GM10248 (cell line): ENCODE measurements around the gene SMC1B.

Source experiments
- CTCF ChIA-PET: fragments of 300-600 bp; sonication (Branson Sonifier 250); formaldehyde crosslinking; extraction: SDS; loops from one replicate; lab custom pipeline; 2021; ENCODE audit warnings: antibody characterized with exemption; lab: Yijun Ruan, JAX
- POLR2A ChIA-PET: fragments of 350-650 bp; sonication (Branson Sonifier 250); formaldehyde crosslinking; extraction: SDS; loops from one replicate; lab custom pipeline; 2020; ENCODE audit warnings: antibody characterized with exemption; lab: Yijun Ruan, JAX
- DNase-seq: peaks from one replicate; pipeline ENCODE4 v3.0.0; 2012; ENCODE audit errors: extremely low spot score
- TF ChIP-seq, protein P1 (sequence below): IDR thresholded peaks from 2 replicates; pipeline ENCODE4 v1.5.1; 2012; ENCODE audit warnings: mild to moderate bottlenecking, low read depth; ENCODE audit errors: extremely low read depth, missing control alignments, control extremely low read depth

SMC1B gene

DNA sequence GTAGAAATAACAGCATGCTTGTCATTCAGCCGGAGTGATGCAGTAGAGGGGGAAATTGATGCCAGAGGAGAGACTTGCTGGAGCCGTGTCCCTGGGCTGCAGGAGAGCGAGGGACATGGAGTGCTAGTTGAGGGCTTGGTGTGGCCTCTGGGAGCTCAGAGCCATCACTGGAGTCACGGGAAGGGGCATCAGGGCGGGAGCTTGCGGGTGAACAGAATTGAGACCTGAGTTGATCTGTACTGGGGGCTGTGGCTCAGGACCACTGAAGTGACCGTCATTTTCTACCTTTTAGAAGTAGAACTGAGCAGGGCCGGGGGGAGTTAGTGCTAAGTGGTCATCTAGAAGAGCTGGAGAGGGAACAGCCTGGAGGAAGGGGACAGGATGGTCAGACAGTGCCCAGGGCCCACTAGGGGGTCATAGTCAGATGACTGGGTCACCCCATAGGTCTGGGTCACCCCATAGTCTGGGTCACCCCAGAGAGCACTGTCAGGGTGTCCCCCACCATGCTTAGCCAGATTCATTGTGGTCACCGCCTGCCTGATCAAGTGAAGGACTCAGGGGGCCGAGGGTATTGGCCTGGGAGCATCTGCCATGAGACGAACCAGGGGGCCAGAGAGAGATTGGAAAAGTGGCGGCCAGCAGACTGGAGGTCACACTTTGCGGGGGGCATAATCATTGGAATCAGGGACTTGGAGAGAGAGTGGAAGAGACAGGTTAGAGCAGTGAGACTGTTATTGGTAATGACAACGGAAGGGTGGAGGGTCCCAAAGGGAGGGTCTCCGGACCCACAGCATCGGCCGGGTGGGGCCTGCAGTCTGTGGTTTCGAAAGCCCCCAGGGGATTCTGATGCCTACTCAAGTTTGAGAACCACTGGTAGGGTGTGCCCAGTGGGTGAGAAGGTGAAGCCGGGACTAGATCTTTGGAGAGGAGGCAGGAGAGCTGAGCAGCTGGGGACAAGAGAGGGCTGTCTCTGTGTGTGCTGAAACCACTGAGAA is 15.3 kb upstream of the SMC1B start:
- no peak for DNase-seq
- ChIA-PET POLR2A (no interaction called here), CTCF (interaction anchor here (0.9 to 1.4 kb wide), 2 partner anchors 9 to 15 kb away, joined by 3 read pairs; no protein-coding TSS in a partner anchor)
- TF ChIP-seq, protein P1, sequence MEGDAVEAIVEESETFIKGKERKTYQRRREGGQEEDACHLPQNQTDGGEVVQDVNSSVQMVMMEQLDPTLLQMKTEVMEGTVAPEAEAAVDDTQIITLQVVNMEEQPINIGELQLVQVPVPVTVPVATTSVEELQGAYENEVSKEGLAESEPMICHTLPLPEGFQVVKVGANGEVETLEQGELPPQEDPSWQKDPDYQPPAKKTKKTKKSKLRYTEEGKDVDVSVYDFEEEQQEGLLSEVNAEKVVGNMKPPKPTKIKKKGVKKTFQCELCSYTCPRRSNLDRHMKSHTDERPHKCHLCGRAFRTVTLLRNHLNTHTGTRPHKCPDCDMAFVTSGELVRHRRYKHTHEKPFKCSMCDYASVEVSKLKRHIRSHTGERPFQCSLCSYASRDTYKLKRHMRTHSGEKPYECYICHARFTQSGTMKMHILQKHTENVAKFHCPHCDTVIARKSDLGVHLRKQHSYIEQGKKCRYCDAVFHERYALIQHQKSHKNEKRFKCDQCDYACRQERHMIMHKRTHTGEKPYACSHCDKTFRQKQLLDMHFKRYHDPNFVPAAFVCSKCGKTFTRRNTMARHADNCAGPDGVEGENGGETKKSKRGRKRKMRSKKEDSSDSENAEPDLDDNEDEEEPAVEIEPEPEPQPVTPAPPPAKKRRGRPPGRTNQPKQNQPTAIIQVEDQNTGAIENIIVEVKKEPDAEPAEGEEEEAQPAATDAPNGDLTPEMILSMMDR = no peak

DNA sequence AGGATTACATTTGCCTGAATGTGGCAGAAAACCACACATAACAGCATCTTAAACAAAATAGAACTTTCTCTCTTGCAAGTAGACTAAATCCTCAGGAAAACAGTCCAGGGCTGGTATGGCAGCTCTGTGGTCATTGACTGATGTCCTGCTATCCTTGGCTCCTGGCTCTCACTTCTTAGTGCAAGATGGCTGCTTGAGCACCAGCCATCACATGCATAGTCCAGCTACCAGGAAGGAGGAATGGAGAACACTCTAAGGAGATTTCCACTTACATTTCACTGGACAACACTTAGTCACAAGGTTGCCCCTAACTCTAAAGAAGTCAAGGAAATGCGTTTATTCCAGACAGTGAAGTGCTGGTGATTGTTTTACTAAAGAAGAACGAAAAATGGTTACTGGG is 13.7 kb upstream of the SMC1B start:
- CTCF ChIA-PET = no interaction called here
- TF ChIP-seq, protein P1 = no peak
- POLR2A ChIA-PET = no interaction called here
- no peak for DNase-seq

DNA sequence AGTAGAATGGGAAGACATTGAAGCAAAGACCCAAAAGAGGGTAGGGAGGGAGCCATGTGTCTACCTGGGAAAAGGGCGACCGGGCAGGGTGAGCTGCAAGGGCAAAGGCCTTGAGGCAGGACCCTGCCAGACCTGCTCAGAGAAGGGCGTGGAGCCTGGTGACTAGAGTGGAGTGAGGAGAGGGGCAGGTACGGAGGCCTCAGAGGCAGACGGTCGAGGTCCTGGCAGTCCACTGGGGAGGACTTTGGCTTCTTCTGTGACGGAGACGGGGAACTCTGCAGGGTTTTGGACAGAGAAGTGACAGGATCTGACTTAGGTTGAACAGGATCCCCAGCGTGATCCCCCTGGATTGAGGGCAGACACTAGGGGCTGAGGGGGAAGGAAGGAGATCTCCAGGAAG is 13.0 kb upstream of the SMC1B start:
- CTCF ChIA-PET = no interaction called here
- DNase-seq = no peak
- POLR2A ChIA-PET = no interaction called here
- TF ChIP-seq, protein P1 = no peak

DNA sequence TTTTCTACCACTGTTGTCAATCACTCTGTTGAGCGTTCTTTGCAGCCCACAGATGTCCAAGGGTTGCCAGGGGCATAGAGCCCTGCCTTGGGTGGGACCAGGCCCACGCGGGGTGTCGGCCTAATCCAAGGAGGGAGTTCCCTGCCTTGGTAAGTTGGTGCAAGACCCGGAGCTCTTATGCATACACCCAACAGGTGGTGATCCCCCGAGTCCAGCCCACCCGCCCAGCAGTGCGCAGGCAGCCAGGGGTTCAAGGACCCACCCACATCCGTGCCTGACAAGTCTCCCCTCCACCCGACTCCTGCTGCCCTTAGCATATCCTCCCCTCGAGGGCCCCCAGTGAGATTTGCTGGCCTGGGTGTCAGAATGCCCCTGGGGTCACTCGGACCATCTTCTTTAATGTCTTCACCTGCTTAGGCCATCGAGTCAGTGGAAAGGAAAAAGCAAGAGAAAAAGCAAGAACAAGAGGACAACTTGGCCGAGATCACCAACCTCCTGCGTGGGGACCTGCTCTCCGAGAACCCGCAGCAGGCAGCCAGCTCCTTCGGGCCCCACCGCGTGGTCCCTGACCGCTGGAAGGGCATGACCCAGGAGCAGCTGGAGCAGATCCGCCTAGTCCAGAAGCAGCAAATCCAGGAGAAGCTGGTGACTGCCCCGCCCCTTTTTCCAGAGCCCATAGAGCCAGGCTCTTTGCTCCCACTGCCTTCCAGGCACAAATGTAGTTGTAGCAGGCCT is 12.3 kb upstream of the SMC1B start:
- CTCF ChIA-PET = no interaction called here
- TF ChIP-seq, protein P1 = no peak
- POLR2A ChIA-PET = no interaction called here
- DNase-seq = no peak

DNA sequence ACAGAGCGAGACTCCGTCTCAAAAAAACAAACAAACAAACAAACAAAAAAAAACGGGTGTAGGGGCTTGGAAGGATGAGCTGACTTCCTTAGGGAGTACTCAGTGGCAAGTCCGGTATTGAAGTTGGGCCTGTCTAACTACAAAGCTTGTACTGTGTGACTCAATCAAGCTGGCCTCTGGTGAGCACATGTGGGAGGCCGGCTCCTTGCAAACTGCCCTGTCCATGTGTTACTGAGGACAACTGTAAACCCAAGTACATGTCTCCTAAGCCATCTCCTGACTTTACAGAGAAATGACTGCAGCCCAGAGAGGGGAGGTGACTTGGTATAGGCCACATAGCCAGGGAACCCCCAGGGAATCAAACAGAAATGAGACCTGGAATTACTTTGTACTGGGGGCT is 11.7 kb upstream of the SMC1B start:
- TF ChIP-seq, protein P1 = no peak
- ChIA-PET CTCF (no interaction called here), POLR2A (no interaction called here)
- DNase-seq = no peak

DNA sequence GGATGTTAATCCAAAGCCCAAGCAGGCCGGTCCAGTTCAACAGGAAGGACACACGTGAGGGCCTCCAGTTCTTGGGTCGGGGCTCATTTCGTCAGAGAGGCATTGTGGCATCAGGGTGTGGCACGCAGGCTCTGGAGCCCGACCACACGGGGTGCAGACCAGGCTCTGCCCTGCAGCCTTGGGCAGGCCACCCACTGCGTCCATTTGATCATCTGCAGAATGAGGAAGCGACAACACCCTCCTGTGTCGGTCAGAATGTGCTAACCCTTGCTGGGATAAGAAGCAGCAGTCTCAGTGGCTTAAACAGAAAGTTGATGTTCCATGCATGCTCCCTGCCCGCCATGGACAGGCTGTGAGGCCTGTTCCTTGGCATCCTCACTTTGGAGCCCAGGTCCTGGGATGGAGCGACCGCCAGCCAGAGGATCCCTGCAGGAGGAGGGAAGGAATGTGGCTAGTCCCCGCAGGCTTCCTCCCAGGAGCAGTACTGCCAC is 10.9 kb upstream of the SMC1B start:
- ChIA-PET CTCF (interaction anchor here (0.7 kb wide), 1 partner anchor 8 kb away, joined by 3 read pairs; no protein-coding TSS in a partner anchor), POLR2A (no interaction called here)
- DNase-seq = no peak
- TF ChIP-seq, protein P1 = no peak
